H1 (cell line): ENCODE measurements around the gene INTS1. TPM values are rescaled to one million over a fixed set of nuclear protein-coding genes. Genes with fewer than 3 reads are reported as not detected.

ENCODE experiments used
- CTCF ChIA-PET: fragments of 300-600 bp; sonication (Branson Sonifier 250); formaldehyde crosslinking; loops from one replicate; lab custom pipeline; 2021; ENCODE audit not compliant: partially characterized antibody; lab: Charles Lee
- POLR2A ChIA-PET: fragments of 300-600 bp; sonication (Branson Sonifier 250); formaldehyde crosslinking; loops from one replicate; lab custom pipeline; 2021; ENCODE audit warnings: inconsistent platforms; ENCODE audit not compliant: partially characterized antibody; lab: Charles Lee
- DNase-seq, 2 experiments: peaks; one replicate each; pipeline versions ENCODE4 v3.0.0 to v3.0.0-alpha.2; 2010 to 2022; ENCODE audit warnings: low spot score in 2 of 2, low read depth in 1 of 2, mixed read lengths in 1 of 2
- FAIRE-seq: peaks from 2 replicates; lab custom pipeline; 2011; peaks lifted over from hg19 to GRCh38; lab: Jason Lieb, UNC
- H2AFZ ChIP-seq: 2 replicates; pipeline ENCODE4 v1.8.1; 2012; ENCODE audit warnings: low read length, inconsistent platforms
- H2AK5ac ChIP-seq: 2 replicates; pipeline ENCODE4 v1.6.1; 2013; ENCODE audit warnings: low read depth, low read length
- H2BK120ac ChIP-seq: replicated peaks from 2 replicates; pipeline ENCODE3; 2013; ENCODE audit warnings: low read depth, low read length, inconsistent platforms
- H2BK12ac ChIP-seq: 2 replicates; pipeline ENCODE4 v1.6.1; 2013; ENCODE audit warnings: low read depth, low read length
- H2BK15ac ChIP-seq: 2 replicates; pipeline ENCODE4 v1.6.1; 2013; ENCODE audit warnings: low read length
- H2BK20ac ChIP-seq: 2 replicates; pipeline ENCODE4 v1.6.1; 2013; ENCODE audit warnings: low read length
- H2BK5ac ChIP-seq: 2 replicates; pipeline ENCODE4 v1.6.1; 2013; ENCODE audit warnings: low read depth, low read length
- H3K14ac ChIP-seq: 2 replicates; pipeline ENCODE4 v1.6.1; 2013; ENCODE audit warnings: inconsistent platforms; ENCODE audit not compliant: insufficient read length
- H3K18ac ChIP-seq: 2 replicates; pipeline ENCODE4 v1.6.1; 2013; ENCODE audit warnings: low read length; ENCODE audit errors: extremely low read depth
- H3K23ac ChIP-seq: 2 replicates; pipeline ENCODE4 v1.6.1; 2013; ENCODE audit warnings: inconsistent platforms; ENCODE audit not compliant: insufficient read length
- H3K23me2 ChIP-seq: 2 replicates; pipeline ENCODE4 v1.6.1; 2013; ENCODE audit warnings: low read depth, low read length
- H3K27ac ChIP-seq: 2 replicates; pipeline ENCODE4 v1.6.1; 2011; ENCODE audit warnings: low read depth, low read length, inconsistent platforms
- H3K27me3 ChIP-seq, 4 experiments: replicated peaks in 1 of 4; 1 replicate in 1 of 4; 2 replicates in 3 of 4; pipeline versions ENCODE4 v1.6.1 to v1.8.1; 2011 to 2013; ENCODE audit warnings: low read length in 3 of 4, mild to moderate bottlenecking in 3 of 4, inconsistent platforms in 2 of 4, mixed read lengths in 2 of 4, moderate library complexity in 1 of 4; ENCODE audit not compliant: control insufficient read depth in 3 of 4, insufficient read depth in 3 of 4; ENCODE audit errors: extremely low read depth in 1 of 4
- H3K36me3 ChIP-seq, 4 experiments: 2 replicates each; pipeline versions ENCODE4 v1.6.1 to v1.8.1; 2011 to 2013; ENCODE audit warnings: mild to moderate bottlenecking in 4 of 4, low read length in 3 of 4, moderate library complexity in 2 of 4, control low read depth in 1 of 4, inconsistent platforms in 1 of 4; ENCODE audit not compliant: insufficient read depth in 4 of 4, control insufficient read depth in 2 of 4
- H3K4ac ChIP-seq: replicated peaks from 2 replicates; pipeline ENCODE3; 2013; ENCODE audit warnings: low read length, low read depth, mixed read lengths, inconsistent platforms; ENCODE audit not compliant: insufficient read length
- H3K4me1 ChIP-seq, 4 experiments: replicated peaks in 1 of 4; 1 replicate in 1 of 4; 2 replicates in 3 of 4; pipeline versions ENCODE4 v1.6.1 to v1.8.1; 2011 to 2013; ENCODE audit warnings: low read length in 3 of 4, inconsistent platforms in 2 of 4, mixed read lengths in 1 of 4; ENCODE audit not compliant: insufficient read depth in 4 of 4, control insufficient read depth in 3 of 4
- H3K4me2 ChIP-seq, 2 experiments: 2 replicates each; pipeline versions ENCODE4 v1.6.1 to v1.8.1; 2011 to 2013; ENCODE audit warnings: low read depth in 2 of 2, low read length in 2 of 2, control low read depth in 1 of 2, inconsistent platforms in 1 of 2, mild to moderate bottlenecking in 1 of 2; ENCODE audit not compliant: insufficient read depth in 1 of 2
- H3K4me3 ChIP-seq, 4 experiments: fragments of 200-600, 300-600 bp in 1 of 4; sonication (generic), shearing (Covaris generic), sonication (Bioruptor Twin) in 1 of 4; 2 replicates each; pipeline versions ENCODE4 v1.5.1 to v1.8.1; 2011 to 2016; ENCODE audit warnings: low read length in 4 of 4, low read depth in 3 of 4, control low read depth in 2 of 4, inconsistent platforms in 2 of 4, mild to moderate bottlenecking in 2 of 4, mixed read lengths in 1 of 4, moderate library complexity in 1 of 4; ENCODE audit not compliant: insufficient read depth in 2 of 4; ENCODE audit errors: extremely low read depth in 1 of 4
- H3K56ac ChIP-seq: replicated peaks from 2 replicates; pipeline ENCODE3; 2013; ENCODE audit warnings: low read depth, mild to moderate bottlenecking, mixed read lengths, low read length, inconsistent platforms; ENCODE audit not compliant: insufficient read length
- H3K79me1 ChIP-seq: 2 replicates; pipeline ENCODE4 v1.6.1; 2013; ENCODE audit warnings: low read depth, low read length, control low read depth
- H3K79me2 ChIP-seq, 2 experiments: 2 replicates each; pipeline versions ENCODE4 v1.6.1 to v1.8.1; 2012 to 2013; ENCODE audit warnings: low read length in 2 of 2, mild to moderate bottlenecking in 2 of 2, inconsistent platforms in 1 of 2; ENCODE audit not compliant: insufficient read depth in 2 of 2, control insufficient read depth in 1 of 2
- H3K9ac ChIP-seq, 4 experiments: replicated peaks in 1 of 4; 1 replicate in 1 of 4; 2 replicates in 3 of 4; pipeline versions ENCODE4 v1.6.1 to v1.8.1; 2011 to 2013; ENCODE audit warnings: low read depth in 3 of 4, low read length in 3 of 4, control low read depth in 2 of 4, mild to moderate bottlenecking in 2 of 4, moderate library complexity in 2 of 4, inconsistent platforms in 1 of 4; ENCODE audit errors: extremely low read depth in 1 of 4
- H3K9me3 ChIP-seq, 2 experiments: 2 replicates each; pipeline versions ENCODE4 v1.6.1 to v1.8.1; 2012 to 2013; ENCODE audit warnings: mild to moderate bottlenecking in 2 of 2, moderate library complexity in 2 of 2, control low read depth in 1 of 2, inconsistent platforms in 1 of 2, low read depth in 1 of 2, low read length in 1 of 2, mixed read lengths in 1 of 2; ENCODE audit not compliant: insufficient read depth in 2 of 2
- H4K20me1 ChIP-seq, 2 experiments: replicated peaks in 1 of 2; 2 replicates each; pipeline versions ENCODE3 to v1.8.1; 2011 to 2013; ENCODE audit warnings: inconsistent platforms in 2 of 2, low read length in 2 of 2, mild to moderate bottlenecking in 1 of 2; ENCODE audit not compliant: insufficient read depth in 2 of 2, control insufficient read depth in 1 of 2
- H4K5ac ChIP-seq: 2 replicates; pipeline ENCODE4 v1.6.1; 2013; ENCODE audit warnings: low read length, low read depth, mixed read lengths, inconsistent platforms; ENCODE audit not compliant: insufficient read length
- H4K8ac ChIP-seq: 2 replicates; pipeline ENCODE4 v1.8.0; 2013; ENCODE audit warnings: mild to moderate bottlenecking, moderate library complexity, low read length, inconsistent platforms; ENCODE audit not compliant: insufficient read depth; ENCODE audit errors: extremely low read depth
- H4K91ac ChIP-seq: replicated peaks from 2 replicates; pipeline ENCODE3; 2013; ENCODE audit warnings: low read length, mixed read lengths, inconsistent platforms; ENCODE audit not compliant: insufficient read length
- KDM1A ChIP-seq: fragments of 200-600, 300-600 bp; sonication (generic); IDR thresholded peaks from 2 replicates; pipeline ENCODE4 v1.7.1; 2016; ENCODE audit warnings: mild to moderate bottlenecking, low read length, borderline replicate concordance
- ZNF274 ChIP-seq: IDR thresholded peaks from 2 replicates; pipeline ENCODE4 v1.7.0; 2012; ENCODE audit warnings: low read length, borderline replicate concordance; ENCODE audit errors: extremely low read depth
- WGBS, 2 experiments: shearing (Covaris generic) in 1 of 2; methylation state at CpG; one replicate each; pipeline versions ENCODE4 v1.1.6 to v1.1.7; 2013 to 2015; ENCODE audit warnings: low lambda C conversion rate in 2 of 2, mixed read lengths in 2 of 2, inconsistent platforms in 1 of 2, low coverage in 1 of 2, missing lambda C conversion rate in 1 of 2; ENCODE audit not compliant: insufficient replicate concordance in 2 of 2, insufficient coverage in 1 of 2, insufficient read length in 1 of 2; ENCODE audit errors: extremely low coverage in 1 of 2, missing lambda C conversion rate in 1 of 2; 5-methylcytosine and 5-hydroxymethylcytosine counted together
- polyA plus RNA-seq, 7 experiments: library from polyadenylated mRNA; depleted of rRNA in 3 of 7; stranded (reverse) in 5 of 7; unstranded in 2 of 7; fragments of >200 nt in 5 of 7; fragments of 200-250 nt in 2 of 7; gene quantifications; 1 replicate in 5 of 7; 2 replicates in 1 of 7; 4 replicates in 1 of 7; pipeline versions ENCODE4 v1.2.1 to v1.2.3, GENCODE V29; 2011 to 2013; ENCODE audit warnings: missing spikeins in 2 of 7, mixed read lengths in 2 of 7
- total RNA-seq: library from RNA; stranded (reverse); fragmentation: NEBNext Ultra II Directional; extraction: Animal tissue kit (Norgen Biotek cat#: 25700); gene quantifications from 2 replicates; pipeline ENCODE4 v1.2.1, GENCODE V29; 2021

INTS1 gene
- total and polyA plus RNA-seq, 2 of the 8 experiments (the other 6 are each of a cell fraction or from before 2014, with no cell fraction given), result 76.9 to 104 TPM

DNA sequence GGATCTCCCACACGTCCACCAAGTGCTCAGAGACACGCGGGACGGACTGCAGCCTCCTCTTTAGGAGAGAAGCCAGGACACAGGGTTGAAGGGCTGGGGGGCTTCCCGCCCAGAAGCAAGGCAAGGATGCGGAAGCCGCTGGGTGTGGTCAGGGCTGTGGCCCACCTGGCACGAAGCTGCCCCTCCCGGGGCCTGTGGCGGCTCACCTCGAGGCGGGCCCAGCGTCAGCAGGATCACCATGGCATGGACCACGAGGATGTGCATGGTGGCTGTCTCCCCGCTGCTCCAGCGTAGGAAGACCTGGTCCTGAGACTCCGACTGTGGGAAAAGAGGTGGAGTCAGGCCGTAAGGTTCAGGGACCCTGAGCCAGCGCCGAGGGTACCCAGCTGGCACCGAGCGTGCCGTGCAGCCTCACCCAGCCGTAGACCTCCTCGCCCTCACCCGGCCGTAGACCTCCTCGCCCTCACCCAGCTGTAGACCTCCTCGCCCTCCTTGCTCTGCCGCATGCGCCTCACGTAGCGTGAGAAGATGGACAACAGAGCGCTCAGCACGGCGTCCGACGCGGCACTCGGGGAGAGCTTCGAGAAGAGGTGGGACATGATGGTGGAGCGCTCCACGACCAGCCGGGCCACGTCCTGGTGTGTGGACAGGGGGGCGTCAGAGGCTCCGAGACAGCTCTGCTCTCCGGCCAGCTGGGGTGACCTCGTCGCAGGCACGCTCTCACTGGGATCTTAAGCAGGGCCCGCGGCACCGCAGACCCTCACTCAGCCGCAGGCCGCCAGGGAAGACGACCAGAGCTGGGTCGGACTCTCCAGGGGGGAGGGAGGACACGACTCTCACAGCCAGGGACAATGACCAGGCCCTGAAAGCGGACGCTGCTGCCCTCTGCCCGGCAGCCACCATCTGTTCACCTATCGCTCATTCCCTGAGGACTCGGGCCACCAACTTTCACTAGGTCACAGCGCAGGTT is 20.4 kb downstream of the INTS1 start:
- no peak overlapping the region for H2BK12ac ChIP-seq
- TF ChIP-seq KDM1A, result no peak
- no peak for TF ChIP-seq ZNF274
- TF ChIP-seq, all 59 proteins: peak for 0
- ChIA-PET POLR2A (interaction anchor here (0.8 to 2.4 kb wide), 4 partner anchors 9 to 15 kb away, joined by 3 to 7 read pairs (median 4); no protein-coding TSS in a partner anchor), CTCF (interaction anchor here (2.3 kb wide), 1 partner anchor 9 kb away, joined by 13 read pairs; no protein-coding TSS in a partner anchor)
- Histone ChIP-seq H3K23me2 (no peaks in the 10 kb centered on the region), H3K4ac (no peak overlapping the region), H3K27me3 (no peaks in the 10 kb centered on the region), H3K14ac (no peak overlapping the region), H2BK120ac (no peak overlapping the region), H2AK5ac (no peak overlapping the region), H3K56ac (no peak overlapping the region), H3K9me3 (no peaks in the 10 kb centered on the region), H2BK5ac (no peak overlapping the region; the same call in 1 of the 2 replicates), H2AFZ (no peak overlapping the region), H3K4me1 (no peaks in the 10 kb centered on the region), H3K79me1 (no peaks in the 10 kb centered on the region; the same call in 1 of the 2 replicates), H3K23ac (no peak overlapping the region), H3K18ac (no peak overlapping the region), H3K36me3 (peaks cover 22 to 74% (median 48%) of the 10 kb centered on the region in 4 experiments; a peak in 7 of 8 replicates), H3K4me2 (no peak overlapping the region), H4K8ac (no peak overlapping the region; the same call in 1 of the 2 replicates), H4K5ac (no peak overlapping the region), H3K79me2 (no peaks in the 10 kb centered on the region), H4K20me1 (peaks cover 0 to 14% of the 10 kb centered on the region in 2 experiments), H2BK20ac (no peak overlapping the region), H3K4me3 (no peak overlapping the region), H3K9ac (no peak overlapping the region), H2BK15ac (no peak overlapping the region), H3K27ac (no peak overlapping the region), H4K91ac (no peak overlapping the region)
- 93% methylated on average over 62 of the region's 65 CpGs; no CpG with 5 or more reads in 1 of the 2 experiments for WGBS, 2 experiments
- DNase-seq, result no peak
- no peak for FAIRE-seq
